Parathyroid adenoma (tissue), 2 donors: ENCODE data around the gene ZWILCH.

ENCODE experiments used
- H2AFZ ChIP-seq: fragments of 300-600 bp; sonication (generic); one replicate; pipeline ENCODE4 v1.7.0; 2017; ENCODE audit warnings: antibody characterized with exemption, mild to moderate bottlenecking
- H3K27ac ChIP-seq: fragments of 300-600 bp; sonication (generic); one replicate; pipeline ENCODE4 v1.7.0; 2017
- H3K27me3 ChIP-seq: fragments of 300-600 bp; sonication (generic); one replicate; pipeline ENCODE4 v1.7.0; 2017; ENCODE audit warnings: low read length; ENCODE audit not compliant: control insufficient read depth, insufficient read depth
- H3K36me3 ChIP-seq: fragments of 300-600 bp; sonication (generic); one replicate; pipeline ENCODE4 v1.7.0; 2017; ENCODE audit warnings: low read length; ENCODE audit not compliant: control insufficient read depth, insufficient read depth
- H3K4me1 ChIP-seq: fragments of 300-600 bp; sonication (generic); one replicate; pipeline ENCODE4 v1.7.0; 2017; ENCODE audit warnings: control low read depth
- H3K4me2 ChIP-seq: fragments of 300-600 bp; sonication (generic); one replicate; pipeline ENCODE4 v1.7.0; 2017; ENCODE audit warnings: low read length
- H3K4me3 ChIP-seq: fragments of 300-600 bp; sonication (generic); one replicate; pipeline ENCODE4 v1.7.0; 2017; ENCODE audit warnings: low read depth, low read length
- H3K79me2 ChIP-seq: fragments of 300-600 bp; sonication (generic); one replicate; pipeline ENCODE4 v1.7.0; 2017; ENCODE audit warnings: control low read depth
- H3K9ac ChIP-seq: fragments of 300-600 bp; sonication (generic); one replicate; pipeline ENCODE4 v1.7.0; 2017; ENCODE audit warnings: mild to moderate bottlenecking
- H3K9me3 ChIP-seq: fragments of 300-600 bp; sonication (generic); one replicate; pipeline ENCODE4 v1.7.0; 2017; ENCODE audit warnings: low read length; ENCODE audit not compliant: control insufficient read depth
- CTCF ChIP-seq: fragments of 300-600 bp; sonication (generic); IDR thresholded peaks from one replicate; pipeline ENCODE4 v1.7.0; 2017; ENCODE audit warnings: antibody characterized with exemption, mild to moderate bottlenecking
- donor health status: primary hyperparathyroidism.

The ZWILCH gene

GRCh38 chr15:66514586-66514985, 9.5 kb downstream of the ZWILCH start:
- Histone ChIP-seq H3K79me2 (no peaks in the 10 kb centered on the region), H3K27ac (no peak overlapping the region), H3K27me3 (no peaks in the 10 kb centered on the region), H3K4me2 (no peak overlapping the region), H3K4me1 (no peaks in the 10 kb centered on the region), H2AFZ (no peak overlapping the region), H3K9ac (no peak overlapping the region), H3K9me3 (no peaks in the 10 kb centered on the region), H3K4me3 (no peak overlapping the region), H3K36me3 (no peaks in the 10 kb centered on the region)
- no peak for TF ChIP-seq CTCF

- Histone ChIP-seq H3K27me3 (no peaks in the 10 kb centered on the region), H3K4me2 (no peak overlapping the region), H3K9ac (no peak overlapping the region), H3K36me3 (no peaks in the 10 kb centered on the region), H3K27ac (no peak overlapping the region), H3K79me2 (no peaks in the 10 kb centered on the region), H3K9me3 (no peaks in the 10 kb centered on the region), H3K4me3 (no peak overlapping the region), H3K4me1 (no peaks in the 10 kb centered on the region), H2AFZ (no peak overlapping the region)
- no peak for TF ChIP-seq CTCF
Measured at GRCh38 chr15:66515901-66516322, 10.8 kb downstream of the ZWILCH start.

- Histone ChIP-seq H3K4me2 (no peak overlapping the region), H3K4me3 (no peak overlapping the region), H3K36me3 (no peaks in the 10 kb centered on the region), H3K9me3 (no peaks in the 10 kb centered on the region), H2AFZ (no peak overlapping the region), H3K27ac (no peak overlapping the region), H3K27me3 (no peaks in the 10 kb centered on the region), H3K9ac (no peak overlapping the region), H3K79me2 (no peaks in the 10 kb centered on the region), H3K4me1 (no peaks in the 10 kb centered on the region)
- no peak for TF ChIP-seq CTCF
Measured at GRCh38 chr15:66523926-66524325, 18.8 kb downstream of the ZWILCH start.

GRCh38 chr15:66524838-66525237, 19.7 kb downstream of the ZWILCH start:
- no peaks in the 10 kb centered on the region for H3K36me3 ChIP-seq
- no peaks in the 10 kb centered on the region for H3K79me2 ChIP-seq
- H3K27ac ChIP-seq = no peak overlapping the region
- no peaks in the 10 kb centered on the region for H3K4me1 ChIP-seq
- H3K4me2 ChIP-seq = no peak overlapping the region
- no peaks in the 10 kb centered on the region for H3K27me3 ChIP-seq
- no peak for TF ChIP-seq CTCF
- no peak overlapping the region for H3K4me3 ChIP-seq
- H2AFZ ChIP-seq = no peak overlapping the region
- H3K9ac ChIP-seq = no peak overlapping the region
- H3K9me3 ChIP-seq = no peaks in the 10 kb centered on the region

GRCh38 chr15:66535056-66535455, 29.9 kb downstream of the ZWILCH start:
- H3K9ac ChIP-seq = no peak overlapping the region
- no peak for TF ChIP-seq CTCF
- H3K4me1 ChIP-seq = no peaks in the 10 kb centered on the region
- no peaks in the 10 kb centered on the region for H3K36me3 ChIP-seq
- no peaks in the 10 kb centered on the region for H3K79me2 ChIP-seq
- no peak overlapping the region for H3K27ac ChIP-seq
- no peak overlapping the region for H2AFZ ChIP-seq
- H3K9me3 ChIP-seq = no peaks in the 10 kb centered on the region
- no peaks in the 10 kb centered on the region for H3K27me3 ChIP-seq
- no peak overlapping the region for H3K4me3 ChIP-seq
- H3K4me2 ChIP-seq = no peak overlapping the region
